ENCODE results near the gene CACNG4.

The CACNG4 gene

DNA sequence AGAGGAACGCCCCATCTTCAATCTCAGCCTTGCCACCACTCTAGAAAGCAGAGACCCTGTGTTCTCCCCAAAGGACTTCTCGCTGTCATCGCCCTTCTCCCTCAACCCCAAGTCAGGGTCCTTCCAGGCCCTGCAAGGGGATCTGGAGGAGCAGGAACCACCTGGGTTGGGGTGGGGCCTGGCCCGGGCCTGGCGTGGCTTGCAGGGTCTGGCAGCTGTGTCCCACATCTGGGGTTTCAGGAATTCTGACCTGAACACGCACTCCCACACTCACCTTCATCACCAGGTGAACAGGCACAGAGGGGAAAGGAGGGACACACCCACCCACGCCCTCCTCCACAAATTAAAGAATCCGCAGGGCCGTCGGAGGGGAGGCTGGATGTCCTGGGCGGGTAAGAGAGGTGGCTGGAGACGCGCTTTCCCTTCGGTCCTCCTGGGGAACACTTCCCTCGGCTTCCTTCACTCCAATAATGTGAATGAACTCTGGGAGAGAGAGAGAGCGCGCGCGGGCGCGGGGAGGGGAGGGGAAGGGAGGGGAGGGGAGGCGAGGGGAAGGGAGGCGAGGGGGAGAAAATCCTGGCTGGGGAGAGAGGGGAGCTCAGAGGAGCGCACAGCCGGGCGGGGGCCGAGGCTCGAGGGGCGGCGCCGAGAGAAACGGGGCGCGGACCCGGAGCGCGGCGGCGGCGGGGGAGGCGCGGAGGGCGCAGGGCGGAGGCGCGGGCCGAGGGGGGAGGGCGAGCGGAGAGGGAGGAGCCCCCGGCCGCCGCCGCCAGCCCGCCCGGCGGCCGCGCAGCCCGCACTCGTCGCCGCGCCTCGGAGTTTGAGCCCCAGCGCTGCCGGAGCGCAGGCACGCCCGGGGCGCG, at the start of gene CACNG4:
Gene CACNG4 (plus strand): TSS at position 799 of the 863 bp plus-strand sequence. CDS start 205 bp downstream, outside the sequence.
- no peak within 1 kb of the TSS for H3K4me3 ChIP-seq (ENCODE audit: low read length)
- no peak for DNase-seq (ENCODE audit: low read depth)
- TF ChIP-seq, protein P1, sequence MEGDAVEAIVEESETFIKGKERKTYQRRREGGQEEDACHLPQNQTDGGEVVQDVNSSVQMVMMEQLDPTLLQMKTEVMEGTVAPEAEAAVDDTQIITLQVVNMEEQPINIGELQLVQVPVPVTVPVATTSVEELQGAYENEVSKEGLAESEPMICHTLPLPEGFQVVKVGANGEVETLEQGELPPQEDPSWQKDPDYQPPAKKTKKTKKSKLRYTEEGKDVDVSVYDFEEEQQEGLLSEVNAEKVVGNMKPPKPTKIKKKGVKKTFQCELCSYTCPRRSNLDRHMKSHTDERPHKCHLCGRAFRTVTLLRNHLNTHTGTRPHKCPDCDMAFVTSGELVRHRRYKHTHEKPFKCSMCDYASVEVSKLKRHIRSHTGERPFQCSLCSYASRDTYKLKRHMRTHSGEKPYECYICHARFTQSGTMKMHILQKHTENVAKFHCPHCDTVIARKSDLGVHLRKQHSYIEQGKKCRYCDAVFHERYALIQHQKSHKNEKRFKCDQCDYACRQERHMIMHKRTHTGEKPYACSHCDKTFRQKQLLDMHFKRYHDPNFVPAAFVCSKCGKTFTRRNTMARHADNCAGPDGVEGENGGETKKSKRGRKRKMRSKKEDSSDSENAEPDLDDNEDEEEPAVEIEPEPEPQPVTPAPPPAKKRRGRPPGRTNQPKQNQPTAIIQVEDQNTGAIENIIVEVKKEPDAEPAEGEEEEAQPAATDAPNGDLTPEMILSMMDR (conservative IDR thresholded peaks at IDR 0.05; ENCODE audit: low read length) = no peak

DNA sequence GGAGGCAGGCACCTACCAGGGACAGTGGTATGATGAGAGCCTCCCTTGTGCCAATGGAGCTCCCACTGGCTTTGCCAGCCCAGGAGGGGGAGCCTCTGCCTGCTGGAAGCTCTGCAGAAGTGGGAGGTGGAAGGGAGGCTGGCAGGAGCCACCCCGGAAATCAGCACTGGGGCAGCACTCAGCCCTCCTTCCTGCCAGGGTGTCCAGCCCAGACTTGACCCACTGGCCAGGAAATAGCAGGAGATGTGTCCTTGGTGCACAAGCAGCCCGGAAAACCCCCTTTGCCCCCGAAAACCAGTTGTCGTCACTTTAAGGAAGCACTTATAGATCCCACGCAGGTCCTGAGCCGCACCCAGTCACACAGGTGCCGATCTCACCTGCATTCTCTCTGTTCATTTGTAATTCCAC, 49.3 kb upstream of the CACNG4 start:
- TF ChIP-seq, protein P1 (conservative IDR thresholded peaks at IDR 0.05; ENCODE audit: low read length) = peak; percentile 22; the same call in 1 of the 2 replicates
- H3K4me3 ChIP-seq (ENCODE audit: low read length) = no peak overlapping the region
- DNase-seq (ENCODE audit: low read depth) = no peak

DNA sequence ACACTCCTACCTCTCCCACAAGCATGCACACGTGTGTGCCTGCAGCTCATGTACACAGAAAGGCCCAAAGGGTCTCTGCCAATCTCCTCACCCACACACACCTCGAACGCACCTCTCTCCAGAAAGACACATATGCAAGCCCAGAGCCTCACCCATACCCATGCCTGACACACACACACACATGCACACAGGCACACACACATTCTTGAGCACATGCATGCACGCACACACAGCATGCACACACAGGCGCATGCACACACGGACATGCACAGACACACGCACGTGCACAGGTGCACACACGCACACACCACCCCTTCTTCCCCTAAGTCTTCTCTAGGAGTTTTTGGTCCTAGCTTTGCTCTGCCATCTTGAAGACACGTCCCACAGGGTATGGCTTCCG, 48.7 kb upstream of the CACNG4 start:
- TF ChIP-seq, protein P1 (conservative IDR thresholded peaks at IDR 0.05; ENCODE audit: low read length) = no peak
- no peak for DNase-seq (ENCODE audit: low read depth)
- no peak overlapping the region for H3K4me3 ChIP-seq (ENCODE audit: low read length)

DNA sequence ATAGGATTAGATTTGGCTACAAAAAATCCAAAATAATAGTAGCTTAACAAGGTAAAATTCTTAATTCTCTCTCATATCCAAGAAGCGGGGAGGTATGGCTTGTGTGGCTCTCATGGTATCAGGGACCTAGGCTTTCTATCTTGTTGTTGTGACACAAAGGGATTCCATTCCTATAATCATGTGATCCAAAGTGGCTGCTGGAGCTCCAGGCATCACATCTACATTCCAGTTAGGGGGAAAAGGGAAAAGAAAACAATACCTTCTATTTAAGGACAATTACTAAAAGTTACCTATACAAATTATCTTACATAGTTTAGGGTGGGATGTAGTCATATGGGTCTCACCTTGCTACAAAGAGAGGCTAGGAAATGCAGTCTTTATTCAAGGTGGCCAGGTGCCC, 47.6 kb upstream of the CACNG4 start:
- no peak overlapping the region for H3K4me3 ChIP-seq (ENCODE audit: low read length)
- TF ChIP-seq, protein P1 (conservative IDR thresholded peaks at IDR 0.05; ENCODE audit: low read length) = no peak

DNA sequence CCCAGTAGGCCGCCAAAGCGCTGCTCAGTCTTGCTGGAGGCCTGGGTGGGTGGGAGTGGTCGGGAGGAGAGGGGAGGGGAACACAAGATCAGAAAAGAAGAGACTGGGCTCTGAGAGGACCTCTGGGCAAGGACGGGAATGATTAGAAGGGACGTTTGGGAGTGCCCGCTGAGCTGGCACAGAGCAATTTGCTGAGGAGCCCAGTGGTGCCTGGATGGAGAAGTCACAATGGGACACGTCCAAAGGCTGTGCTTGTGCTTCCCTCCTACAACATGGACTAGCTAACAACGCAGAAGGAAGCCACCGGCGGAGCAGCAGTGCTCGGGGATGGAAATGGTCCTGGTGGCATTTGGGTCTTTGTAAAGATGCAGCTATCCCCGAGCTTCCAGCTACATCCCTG, 45.6 kb upstream of the CACNG4 start:
- no peak for DNase-seq (ENCODE audit: low read depth)
- H3K4me3 ChIP-seq (ENCODE audit: low read length) = no peak overlapping the region
- TF ChIP-seq, protein P1 (conservative IDR thresholded peaks at IDR 0.05; ENCODE audit: low read length) = no peak

More for the DNA sequence above, 47.6 kb upstream of the CACNG4 start:
- DNase-seq (ENCODE audit: low read depth) = no peak

DNA sequence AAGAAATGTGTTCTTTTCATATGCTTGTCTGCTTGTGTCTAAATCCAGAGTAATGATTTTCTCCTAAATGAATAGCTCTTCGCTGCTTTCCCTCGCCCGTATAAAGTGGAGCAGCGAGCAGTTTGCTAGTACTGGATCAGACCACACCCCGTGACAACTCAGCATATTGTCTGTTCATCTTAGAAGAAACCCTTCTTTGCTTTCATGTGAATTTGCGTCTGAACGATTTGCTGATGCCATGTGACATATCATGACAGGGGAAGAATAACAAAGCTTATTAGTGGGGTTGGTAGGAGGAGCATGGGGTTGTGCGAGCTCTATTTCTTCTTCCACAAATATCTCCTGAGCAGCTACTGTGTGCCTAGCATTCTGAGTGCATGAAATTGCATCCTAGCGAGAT, 44.1 kb upstream of the CACNG4 start:
- TF ChIP-seq, protein P1 (conservative IDR thresholded peaks at IDR 0.05; ENCODE audit: low read length) = no peak
- no peak overlapping the region for H3K4me3 ChIP-seq (ENCODE audit: low read length)
- no peak for DNase-seq (ENCODE audit: low read depth)

DNA sequence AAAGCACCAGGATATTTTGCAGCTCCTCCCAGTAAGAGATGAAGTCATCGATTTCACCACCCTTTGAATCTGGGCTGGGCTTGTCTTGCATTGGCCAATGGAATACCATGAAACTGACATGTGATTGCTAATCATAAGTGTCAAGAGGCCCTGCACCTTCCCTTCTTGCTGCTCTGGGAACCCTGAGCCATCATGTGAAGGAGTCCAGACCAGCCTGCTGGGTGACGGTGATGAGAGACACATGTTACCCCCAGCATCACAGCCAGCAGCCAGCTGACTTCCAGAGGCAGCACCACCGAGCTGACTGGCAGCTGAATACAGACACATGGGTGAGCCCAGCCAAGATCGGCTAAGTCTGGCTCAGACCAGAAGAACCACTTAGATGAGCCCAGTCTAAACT, 43.6 kb upstream of the CACNG4 start:
- TF ChIP-seq, protein P1 (conservative IDR thresholded peaks at IDR 0.05; ENCODE audit: low read length) = no peak
- no peak overlapping the region for H3K4me3 ChIP-seq (ENCODE audit: low read length)
- DNase-seq (ENCODE audit: low read depth) = no peak
